ENCODE data around the gene PRC1.

The PRC1 gene

GRCh38 chr15:90988296-90988695, 6.0 kb downstream of the PRC1 start:
- DNase-seq = no peak

- DNase-seq = no peak
Measured at GRCh38 chr15:90987561-90988141, 6.7 kb downstream of the PRC1 start.

DNA sequence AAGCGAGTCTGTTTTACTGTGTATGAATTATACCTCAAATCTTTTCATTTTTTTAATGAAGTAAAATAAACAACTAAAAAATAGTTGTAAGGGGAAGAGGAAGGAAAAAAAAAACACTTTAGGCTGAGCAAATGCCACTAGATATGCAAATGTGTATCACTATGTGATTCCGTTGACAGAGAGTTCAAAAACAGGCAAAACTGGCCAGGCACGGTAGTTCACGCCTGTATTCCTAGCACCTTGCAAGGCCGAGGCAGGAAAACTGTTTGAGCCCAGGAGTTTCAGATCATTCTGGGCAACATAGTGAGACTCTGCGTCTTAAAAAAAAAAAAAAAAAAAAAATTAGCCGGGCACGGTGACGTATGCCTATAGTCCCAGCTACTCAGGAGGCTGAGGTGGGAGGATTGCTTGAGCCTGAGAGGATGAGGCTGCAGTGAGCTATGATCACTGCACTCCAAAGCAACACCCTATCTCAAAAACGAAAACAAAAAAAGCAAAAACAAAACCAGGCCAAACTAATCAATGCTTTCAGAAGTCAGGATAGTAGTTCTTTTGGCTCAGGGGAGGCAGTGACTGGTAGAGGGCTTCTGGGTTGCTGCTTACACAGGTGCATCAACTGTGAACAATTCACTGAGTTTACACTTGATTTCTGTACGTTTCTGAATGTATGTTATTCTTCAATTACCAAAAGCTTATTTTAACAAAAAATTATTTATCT, 7.4 kb downstream of the PRC1 start:
- no peak for DNase-seq

GRCh38 chr15:90982135-90982534, 12.2 kb downstream of the PRC1 start:
- DNase-seq = no peak

- DNase-seq = no peak
Measured at GRCh38 chr15:90981681-90982080, 12.7 kb downstream of the PRC1 start.

DNA sequence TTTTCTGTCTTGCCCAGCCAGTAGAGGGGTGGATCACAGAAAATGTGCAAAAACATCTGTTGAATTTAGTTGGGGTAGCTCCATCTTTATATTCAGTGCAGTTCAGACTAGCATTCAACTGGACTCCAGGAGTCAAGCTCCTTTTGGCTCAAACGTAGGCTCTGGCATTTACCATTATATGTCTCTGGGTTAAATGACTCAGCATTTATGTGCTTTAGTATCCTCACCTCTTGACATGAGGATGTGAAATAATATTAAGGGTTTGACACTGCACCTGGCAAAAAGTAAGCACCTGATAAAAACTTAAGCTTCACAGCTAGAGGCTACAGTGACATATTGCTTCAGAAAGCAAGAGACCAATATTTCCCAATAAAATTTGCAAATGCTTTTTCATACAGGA, 14.8 kb downstream of the PRC1 start:
- DNase-seq = no peak

GRCh38 chr15:90974216-90974615, 20.1 kb downstream of the PRC1 start:
- no peak for DNase-seq

GRCh38 chr15:90972133-90972532, 22.2 kb downstream of the PRC1 start:
- DNase-seq = no peak

- DNase-seq = no peak
Measured at GRCh38 chr15:90970274-90970673, 24.1 kb downstream of the PRC1 start.

DNA sequence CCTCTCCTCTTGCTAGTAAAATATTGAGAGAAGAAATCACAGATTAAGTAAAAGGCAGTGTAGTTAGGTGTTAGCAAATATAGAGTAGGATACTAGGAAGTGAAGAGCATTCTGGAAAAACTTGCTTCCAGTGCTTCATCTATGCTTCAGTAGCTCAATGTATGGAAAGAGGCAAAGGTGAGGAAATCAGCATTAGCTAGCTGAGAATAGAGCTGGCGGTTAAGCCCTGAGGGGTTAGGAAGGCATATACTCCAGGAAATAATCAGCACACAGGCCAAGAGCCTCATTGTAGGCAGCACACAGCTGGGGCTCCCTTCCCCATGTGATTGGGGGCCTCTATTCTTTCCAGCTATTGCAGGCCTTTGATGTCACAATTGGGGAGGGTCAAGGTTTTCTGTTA, 25.9 kb downstream of the PRC1 start:
- no peak for DNase-seq

GRCh38 chr15:90967206-90967605, 27.1 kb downstream of the PRC1 start:
- DNase-seq = no peak

DNA sequence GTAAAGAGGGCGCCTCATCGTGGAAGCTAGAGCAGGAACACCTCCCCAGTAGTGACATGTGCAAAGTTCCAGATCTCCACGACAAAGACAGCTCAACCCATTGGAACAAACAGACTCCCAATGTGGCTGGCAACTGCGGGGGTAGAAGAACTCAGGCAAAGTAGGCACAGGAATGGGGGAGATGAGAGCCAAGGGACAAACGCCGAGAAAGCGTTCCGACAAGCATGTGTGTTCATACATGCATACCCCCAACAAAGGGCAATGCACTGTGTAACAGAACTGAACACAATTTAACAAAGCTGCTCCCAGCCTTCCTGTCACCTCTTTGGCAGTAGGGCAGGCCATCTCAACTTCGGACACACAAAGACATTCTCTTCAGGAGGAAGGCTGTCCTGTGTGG, 28.1 kb downstream of the PRC1 start:
- no peak for DNase-seq

GRCh38 chr15:90962021-90962420, 32.3 kb downstream of the PRC1 start:
- DNase-seq = no peak

DNA sequence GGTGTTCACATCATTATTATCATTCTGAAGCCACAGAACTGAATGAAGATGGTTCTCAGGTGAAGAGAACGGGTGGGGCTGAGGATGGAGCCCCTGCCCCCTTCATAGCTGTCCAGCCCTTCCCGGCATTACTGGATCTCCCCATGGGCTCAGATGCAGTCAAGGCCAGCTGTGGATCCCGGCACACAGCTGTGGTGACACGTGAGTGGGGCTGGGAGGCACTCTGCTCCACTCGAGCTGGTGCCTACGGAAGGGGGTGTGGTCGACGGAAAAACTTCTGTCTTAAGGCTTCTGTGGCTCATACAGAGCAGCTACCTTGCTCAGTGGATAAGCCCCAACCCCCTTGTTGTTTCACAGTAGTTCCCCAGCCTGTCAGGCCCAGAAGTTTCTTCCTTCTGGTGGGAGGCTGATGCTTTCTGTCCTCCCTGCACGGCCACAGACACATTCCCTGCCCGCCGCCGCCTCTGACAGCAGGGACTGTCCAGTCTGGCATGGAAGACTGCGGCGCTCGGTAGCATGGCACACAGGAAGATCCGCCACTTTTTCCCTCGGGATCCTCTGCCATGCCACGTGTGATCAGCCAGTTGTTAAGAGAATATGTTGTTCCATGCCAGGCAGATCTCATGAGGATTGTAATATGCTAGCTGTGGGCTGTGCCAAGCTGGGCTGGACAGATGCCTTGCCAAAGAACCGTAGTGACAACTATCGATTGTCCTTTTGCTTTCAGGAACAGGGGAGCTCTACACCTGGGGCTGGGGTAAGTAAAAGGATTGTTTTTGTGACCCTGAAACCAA, 33.8 kb downstream of the PRC1 start:
- no peak for DNase-seq

DNA sequence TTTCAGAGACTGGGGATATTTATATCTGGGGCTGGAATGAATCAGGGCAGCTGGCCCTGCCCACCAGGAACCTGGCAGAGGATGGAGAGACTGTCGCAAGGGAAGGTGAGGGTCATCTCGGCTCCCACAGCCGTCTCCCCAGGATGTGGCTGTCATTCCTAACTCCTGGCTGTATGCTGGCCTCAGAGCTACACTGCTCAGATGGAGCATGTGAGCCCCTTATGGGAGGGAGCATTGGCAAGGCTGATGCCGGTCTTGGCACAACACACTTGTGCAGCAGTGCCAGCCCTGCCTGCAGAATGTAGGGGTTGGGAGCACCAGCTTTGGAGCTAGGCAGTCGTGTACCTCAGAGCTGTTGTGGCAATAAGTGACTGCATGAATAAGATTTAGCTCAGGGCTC, 34.4 kb downstream of the PRC1 start:
- DNase-seq = no peak

DNA sequence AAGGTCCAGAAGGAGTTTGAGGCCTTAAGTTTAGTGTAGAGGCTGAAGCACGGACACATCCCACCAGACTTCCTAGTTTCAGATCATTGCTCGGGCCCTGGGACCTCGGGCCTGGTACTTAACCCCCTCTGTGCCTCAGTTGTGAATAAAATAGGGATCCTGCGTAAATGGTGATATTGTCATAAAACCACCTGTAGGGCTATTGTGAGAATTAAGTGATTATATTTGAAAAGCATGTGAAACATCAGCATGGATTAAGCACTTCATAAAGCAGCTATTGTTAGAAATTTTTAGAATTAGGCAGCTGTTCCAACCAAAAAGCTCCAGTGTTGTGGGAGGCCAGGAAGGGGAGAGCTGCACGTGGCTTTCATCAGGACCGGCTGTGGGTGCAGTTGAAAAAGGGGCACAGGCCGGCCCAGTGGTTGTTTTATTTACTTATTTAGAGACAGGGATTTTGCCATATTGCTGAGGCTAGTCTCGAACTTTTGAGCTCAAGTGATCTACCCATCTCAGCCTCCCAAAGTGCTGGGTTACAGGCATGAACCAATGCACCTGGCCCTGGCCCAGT, 35.2 kb downstream of the PRC1 start:
- no peak for DNase-seq

GRCh38 chr15:90957791-90958190, 36.5 kb downstream of the PRC1 start:
- DNase-seq = no peak

- DNase-seq = no peak
Measured at GRCh38 chr15:90957031-90957790, 37.1 kb downstream of the PRC1 start.

- DNase-seq = peak; percentile 68 to 71
Measured at GRCh38 chr15:90956274-90957030, 37.9 kb downstream of the PRC1 start.

- DNase-seq = no peak
Measured at GRCh38 chr15:90955624-90956273, 38.6 kb downstream of the PRC1 start.

Measured in CD4-positive, alpha-beta T cell treated with Interferon alpha-2 for 1 hour (primary cell).